Adrenal gland (tissue), 5 donors: Measurements from ENCODE around the gene NAA20.

Experiments
- CTCF ChIP-seq, 6 experiments: fragments of 450-650 bp in 4 of 6; fragments of 200-600 bp in 2 of 6; sonication (generic) in 1 of 6; IDR thresholded peaks; 1 replicate in 5 of 6; 2 replicates in 1 of 6; pipeline versions ENCODE4 v1.5.1 to v1.8.0; 2016 to 2021; ENCODE audit warnings: antibody characterized with exemption in 6 of 6, mild to moderate bottlenecking in 2 of 6, moderate library complexity in 1 of 6
- POLR2A ChIP-seq, 2 donors: fragments of 450-650 bp; IDR thresholded peaks; one replicate each; pipeline ENCODE4 v1.6.1; 2017; ENCODE audit warnings: antibody characterized with exemption in 2 of 2, mild to moderate bottlenecking in 2 of 2, moderate library complexity in 1 of 2
- donor health status: DM: no; HTN: no; CAD: no.

DNA sequence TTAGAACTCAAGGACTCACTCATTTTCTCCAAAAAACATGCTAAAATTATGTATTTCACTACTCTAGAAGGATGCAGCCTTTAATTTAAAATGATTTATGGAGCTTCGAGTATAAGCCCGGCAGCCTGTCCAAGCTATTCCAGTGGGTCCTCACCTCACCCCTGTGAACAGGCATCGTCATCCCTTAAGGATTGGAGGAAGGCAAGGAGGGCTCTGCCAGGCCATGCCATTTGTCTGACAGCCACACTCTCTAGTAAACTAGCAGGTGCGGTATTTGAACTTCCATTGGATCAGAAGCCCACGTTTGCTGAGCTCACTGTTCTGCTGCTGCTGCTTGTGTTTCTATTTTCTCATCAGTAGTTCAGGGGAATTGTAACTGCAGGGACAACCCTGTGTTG lies 39.8 kb upstream of the NAA20 start:
- TF ChIP-seq CTCF (IDR thresholded peaks at IDR 0.05) (no peak), POLR2A (IDR thresholded peaks at IDR 0.05) (no peak)
